HepG2 (cell line): ENCODE results near the gene MYO1B. TPM values are rescaled to one million over a fixed set of nuclear protein-coding genes. Genes with fewer than 3 reads are reported as not detected.

Experiments
- ARID5B ChIP-seq: IDR thresholded peaks from 2 replicates; pipeline ENCODE4 v1.4.0; 2020; ENCODE audit warnings: mild to moderate bottlenecking, missing genetic modification reagents
- DDIT3 ChIP-seq: sonication (generic); formaldehyde crosslinking; IDR thresholded peaks from 2 replicates; pipeline ENCODE4 v1.4.0; 2020; ENCODE audit warnings: mild to moderate bottlenecking, missing genetic modification reagents
- GATAD2A ChIP-seq: IDR thresholded peaks from 2 replicates; pipeline ENCODE4 v1.6.1; 2016
- HNF4A ChIP-seq: sonication (generic); formaldehyde crosslinking; IDR thresholded peaks from 2 replicates; pipeline ENCODE4 v1.4.0; 2020; ENCODE audit warnings: missing genetic modification reagents
- JUND ChIP-seq: sonication (generic); formaldehyde crosslinking; IDR thresholded peaks from 2 replicates; pipeline ENCODE4 v1.8.0; 2022; ENCODE audit warnings: mild to moderate bottlenecking, missing genetic modification reagents
- KLF11 ChIP-seq: IDR thresholded peaks from 2 replicates; pipeline ENCODE4 v1.6.1; 2016; ENCODE audit warnings: missing compliant biosample characterization
- MATR3 ChIP-seq: sonication (generic); formaldehyde crosslinking; IDR thresholded peaks from 2 replicates; pipeline ENCODE4 v1.4.0; 2020; ENCODE audit warnings: missing genetic modification reagents
- MNT ChIP-seq: fragments of 450-650 bp; IDR thresholded peaks from 2 replicates; pipeline ENCODE4 v1.6.1; 2016
- NCOA1 ChIP-seq: sonication (generic); formaldehyde crosslinking; IDR thresholded peaks from 2 replicates; pipeline ENCODE4 v1.9.0; 2021; ENCODE audit warnings: missing genetic modification reagents
- NPAS2 ChIP-seq: sonication (generic); formaldehyde crosslinking; IDR thresholded peaks from 2 replicates; pipeline ENCODE4 v1.8.0; 2022; ENCODE audit warnings: mild to moderate bottlenecking, missing genetic modification reagents, borderline replicate concordance
- PRDM15 ChIP-seq: sonication (generic); formaldehyde crosslinking; IDR thresholded peaks from 2 replicates; pipeline ENCODE4 v1.4.0; 2020; ENCODE audit warnings: missing genetic modification reagents
- RARA ChIP-seq: IDR thresholded peaks from 2 replicates; pipeline ENCODE4 v1.6.1; 2016; ENCODE audit warnings: missing genetic modification reagents, missing compliant biosample characterization
- SMARCE1 ChIP-seq: fragments of 450-650 bp; IDR thresholded peaks from 2 replicates; pipeline ENCODE4 v1.6.1; 2017; ENCODE audit warnings: borderline replicate concordance
- SNRNP70 ChIP-seq: fragments of 200-400 bp; formaldehyde crosslinking; IDR thresholded peaks from 2 replicates; pipeline ENCODE4 v1.6.1; 2017; ENCODE audit warnings: mild to moderate bottlenecking, low read depth, low read length, moderate library complexity
- SRSF9 ChIP-seq: fragments of 200-400 bp; formaldehyde crosslinking; IDR thresholded peaks from 2 replicates; pipeline ENCODE4 v1.6.1; 2018; ENCODE audit warnings: borderline replicate concordance, mild to moderate bottlenecking, low read depth, low read length; ENCODE audit not compliant: insufficient read depth, poor library complexity, severe bottlenecking
- TCF7 ChIP-seq: sonication (generic); IDR thresholded peaks from 2 replicates; pipeline ENCODE4 v1.6.1; 2016; ENCODE audit warnings: antibody characterized with exemption, low read depth
- ZNF143 ChIP-seq: sonication (generic); formaldehyde crosslinking; IDR thresholded peaks from 2 replicates; pipeline ENCODE4 v1.4.0; 2020; ENCODE audit warnings: missing genetic modification reagents
- ZNF589 ChIP-seq: sonication (generic); formaldehyde crosslinking; conservative IDR thresholded peaks from 2 replicates; pipeline ENCODE4 v1.8.0; 2022; ENCODE audit warnings: mild to moderate bottlenecking, moderate library complexity, missing genetic modification reagents
- ZNF672 ChIP-seq: sonication (generic); formaldehyde crosslinking; IDR thresholded peaks from 2 replicates; pipeline ENCODE4 v1.8.1; 2022; ENCODE audit warnings: missing genetic modification reagents
- ZNF788 ChIP-seq: sonication (generic); formaldehyde crosslinking; IDR thresholded peaks from 2 replicates; pipeline ENCODE4 v1.5.0; 2020; ENCODE audit warnings: mild to moderate bottlenecking, missing genetic modification reagents, borderline replicate concordance
- ZSCAN5A ChIP-seq: sonication (generic); formaldehyde crosslinking; IDR thresholded peaks from 2 replicates; pipeline ENCODE4 v1.8.0; 2022; ENCODE audit warnings: mild to moderate bottlenecking, missing genetic modification reagents, borderline replicate concordance
- polyA plus RNA-seq, 8 experiments: library from polyadenylated mRNA; depleted of rRNA in 3 of 8; stranded (reverse) in 7 of 8; unstranded in 1 of 8; fragments of >200 nt; fragmentation: Illumina TruSeq in 4 of 8; extraction: Trizol in 4 of 8; gene quantifications; 2 replicates each; pipeline versions ENCODE4 v1.2.1 to v1.2.3, GENCODE V29; 2011 to 2016; ENCODE audit warnings: low read depth in 4 of 8, missing spikeins in 1 of 8, mixed read lengths in 1 of 8; ENCODE audit not compliant: insufficient read depth in 1 of 8
- total RNA-seq, 5 experiments: library from RNA; depleted of rRNA; stranded (reverse); fragments of >200 nt; fragmentation: Illumina TruSeq; extraction: Trizol; gene quantifications; 2 replicates each; pipeline ENCODE4 v1.2.3, GENCODE V29; 2016; ENCODE audit warnings: low read depth in 1 of 5

Gene MYO1B
- total and polyA plus RNA-seq, 2 of the 13 experiments (the other 11 are each of a cell fraction or from before 2014, with no cell fraction given), result 36.9 to 89.8 TPM

GRCh38 chr2:191241418-191241817 lies 3.8 kb upstream of the MYO1B start (continued):
- TF ChIP-seq ARID5B (CRISPR knock-in tag) (peak; percentile 59; the same call in 1 of the 2 replicates), ZSCAN5A (CRISPR knock-in tag) (no peak), ZNF589 (CRISPR knock-in tag) (no peak), ZNF143 (CRISPR knock-in tag) (peak; percentile 64), SRSF9 (no peak), TCF7 (no peak), ZNF788 (CRISPR knock-in tag) (no peak), MATR3 (CRISPR knock-in tag) (no peak), RARA (peak; percentile 94), DDIT3 (CRISPR knock-in tag) (no peak), NCOA1 (no peak), SNRNP70 (no peak), ZNF672 (CRISPR knock-in tag) (no peak), KLF11 (CRISPR knock-in tag) (no peak), HNF4A (CRISPR knock-in tag) (peak; percentile 75), MNT (no peak), NPAS2 (no peak), PRDM15 (CRISPR knock-in tag) (no peak), JUND (CRISPR knock-in tag) (no peak), GATAD2A (CRISPR knock-in tag) (peak; percentile 56; the same call in 1 of the 2 replicates), SMARCE1 (no peak)
